ENCODE results near the gene CARD9.

- TF ChIP-seq CTCF (conservative IDR thresholded peaks at IDR 0.05) (no peak), EZH2 (IDR thresholded peaks at IDR 0.05; ENCODE audit: low read depth) (no peak)
Observed at GRCh38 chr9:136359774-136360718, 13.4 kb downstream of the CARD9 start.

All from PC-9 (cell line).